ENCODE measurements around the gene CHST6. TPM values are rescaled to one million over a fixed set of nuclear protein-coding genes. Genes with fewer than 3 reads are reported as not detected.
"Not testable (repeated sequence)": the region's sequence is repeated elsewhere in the genome, so short reads cannot be mapped to it uniquely, and the experiment has no call there.

CHST6 gene
- total RNA-seq, 4 donors from 2014 or later = 0.06 to 0.36 (median 0.09) TPM; not detected in 1

DNA sequence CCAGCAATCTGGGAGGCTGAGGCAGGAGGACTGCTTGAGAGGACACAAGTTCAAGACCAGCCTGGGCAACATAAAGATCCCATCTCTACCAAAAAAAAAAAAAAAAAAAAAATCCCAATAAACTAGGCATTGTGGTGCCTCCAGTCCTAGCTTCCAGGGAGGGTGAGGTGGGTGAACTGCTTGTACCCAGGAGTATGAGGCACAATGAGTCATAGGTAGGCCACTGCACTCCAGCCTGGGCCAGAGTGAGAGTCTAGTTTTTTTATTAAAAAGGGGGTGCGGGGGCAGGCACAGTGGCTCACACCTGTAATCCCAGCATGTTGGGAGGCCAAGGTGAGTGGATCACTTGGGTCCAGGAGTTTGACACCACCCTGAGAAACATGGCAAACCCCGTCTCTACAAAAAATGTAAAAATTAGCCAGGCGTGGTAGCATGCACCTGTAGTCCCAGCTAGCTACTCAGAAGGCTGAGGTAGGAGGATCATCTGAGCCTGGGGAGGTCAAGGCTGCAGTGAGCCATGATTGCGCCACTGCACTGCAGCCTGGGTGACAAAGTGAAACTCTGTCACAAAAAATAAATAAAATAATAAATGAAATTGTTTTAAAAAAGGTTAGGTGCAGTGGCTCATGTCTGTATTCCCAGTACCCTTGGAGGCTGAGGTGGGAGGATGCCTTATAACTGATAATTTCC is 7.8 kb upstream of the CHST6 start:
- TF ChIP-seq, protein P1, sequence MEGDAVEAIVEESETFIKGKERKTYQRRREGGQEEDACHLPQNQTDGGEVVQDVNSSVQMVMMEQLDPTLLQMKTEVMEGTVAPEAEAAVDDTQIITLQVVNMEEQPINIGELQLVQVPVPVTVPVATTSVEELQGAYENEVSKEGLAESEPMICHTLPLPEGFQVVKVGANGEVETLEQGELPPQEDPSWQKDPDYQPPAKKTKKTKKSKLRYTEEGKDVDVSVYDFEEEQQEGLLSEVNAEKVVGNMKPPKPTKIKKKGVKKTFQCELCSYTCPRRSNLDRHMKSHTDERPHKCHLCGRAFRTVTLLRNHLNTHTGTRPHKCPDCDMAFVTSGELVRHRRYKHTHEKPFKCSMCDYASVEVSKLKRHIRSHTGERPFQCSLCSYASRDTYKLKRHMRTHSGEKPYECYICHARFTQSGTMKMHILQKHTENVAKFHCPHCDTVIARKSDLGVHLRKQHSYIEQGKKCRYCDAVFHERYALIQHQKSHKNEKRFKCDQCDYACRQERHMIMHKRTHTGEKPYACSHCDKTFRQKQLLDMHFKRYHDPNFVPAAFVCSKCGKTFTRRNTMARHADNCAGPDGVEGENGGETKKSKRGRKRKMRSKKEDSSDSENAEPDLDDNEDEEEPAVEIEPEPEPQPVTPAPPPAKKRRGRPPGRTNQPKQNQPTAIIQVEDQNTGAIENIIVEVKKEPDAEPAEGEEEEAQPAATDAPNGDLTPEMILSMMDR (IDR thresholded peaks at IDR 0.05) = no peak
- DNase-seq (ENCODE audit: low spot score) (no peak), ATAC-seq (ENCODE audit: low FRiP score) (no peak)

DNA sequence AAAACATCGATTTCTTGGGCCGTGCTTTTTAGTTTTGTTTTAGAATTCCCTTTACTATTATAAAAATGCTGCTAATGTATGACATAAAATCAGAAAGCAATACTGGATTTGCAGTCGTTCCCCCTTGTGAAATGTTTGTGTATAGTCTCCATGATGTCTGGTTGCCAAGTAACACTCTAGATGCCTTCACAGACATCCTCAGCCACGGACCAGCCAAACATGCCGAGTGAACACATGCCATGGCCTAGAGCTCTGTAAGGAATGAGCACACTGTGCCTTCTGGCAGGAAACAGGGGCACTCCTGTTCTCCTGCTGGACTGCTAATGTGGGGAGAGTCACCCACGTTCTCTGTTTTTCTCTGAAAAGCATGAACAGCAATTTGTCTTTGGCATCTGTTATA is 6.6 kb upstream of the CHST6 start:
- ATAC-seq (ENCODE audit: low FRiP score); DNase-seq (ENCODE audit: low spot score): not testable (repeated sequence)

DNA sequence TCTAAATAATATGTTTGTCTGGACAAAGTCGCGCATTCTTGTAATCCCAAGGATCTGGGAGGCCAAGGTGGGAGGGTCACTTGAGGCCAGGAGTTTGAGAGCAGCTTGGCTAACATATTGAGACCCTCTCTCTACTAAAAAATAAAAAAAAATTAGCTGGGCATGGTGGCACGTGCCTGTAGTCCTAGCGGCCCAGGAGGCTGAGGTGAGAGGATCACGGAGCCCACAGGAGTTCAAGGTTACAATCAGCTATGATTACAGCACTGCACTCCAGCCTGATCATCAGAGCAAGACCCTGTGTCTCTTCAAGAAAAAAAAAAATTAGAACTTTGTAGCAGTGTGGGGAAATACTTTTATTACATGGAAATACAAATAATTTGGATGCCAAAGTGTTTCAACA is 6.1 kb upstream of the CHST6 start:
- ATAC-seq (ENCODE audit: low FRiP score) (no peak), DNase-seq (ENCODE audit: low spot score) (no peak)
- TF ChIP-seq, protein P1 (IDR thresholded peaks at IDR 0.05) = no peak

DNA sequence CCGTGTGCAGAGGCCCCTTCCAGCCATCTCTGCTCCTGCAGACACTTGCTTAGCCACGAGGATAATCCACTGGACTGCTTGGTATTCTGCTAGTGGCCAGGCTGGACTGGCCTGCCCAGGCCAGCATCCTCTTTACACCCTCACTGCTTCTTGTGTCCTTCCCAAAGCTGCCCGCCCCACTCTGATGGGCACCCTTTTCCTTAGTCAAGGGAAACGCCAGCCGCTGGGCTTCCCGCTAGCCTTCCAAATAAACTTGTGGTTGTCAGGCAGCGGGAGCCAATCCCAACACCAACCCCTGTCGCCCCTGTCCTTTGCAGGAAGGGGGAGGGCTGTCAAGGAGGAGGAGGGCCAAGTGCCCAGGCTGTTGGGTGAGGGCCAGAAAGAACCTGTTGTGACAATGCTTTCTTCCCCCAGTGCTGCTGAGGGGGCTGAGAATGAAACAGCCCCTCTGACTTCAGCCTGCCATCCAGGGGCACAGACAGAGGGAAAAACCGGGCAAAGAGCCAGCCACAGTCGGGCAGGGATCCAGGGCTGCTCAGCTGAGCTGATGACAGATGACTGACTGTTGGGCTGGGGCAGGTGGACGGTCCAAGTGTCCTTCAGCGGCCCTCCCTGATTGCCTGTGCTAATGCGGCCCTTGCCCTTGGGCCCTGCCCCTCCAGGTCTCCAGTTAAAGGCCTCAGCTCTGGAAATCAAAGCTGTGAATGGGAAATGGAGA is 3.5 kb upstream of the CHST6 start:
- not testable (repeated sequence) for ATAC-seq (ENCODE audit: low FRiP score); DNase-seq (ENCODE audit: low spot score)

DNA sequence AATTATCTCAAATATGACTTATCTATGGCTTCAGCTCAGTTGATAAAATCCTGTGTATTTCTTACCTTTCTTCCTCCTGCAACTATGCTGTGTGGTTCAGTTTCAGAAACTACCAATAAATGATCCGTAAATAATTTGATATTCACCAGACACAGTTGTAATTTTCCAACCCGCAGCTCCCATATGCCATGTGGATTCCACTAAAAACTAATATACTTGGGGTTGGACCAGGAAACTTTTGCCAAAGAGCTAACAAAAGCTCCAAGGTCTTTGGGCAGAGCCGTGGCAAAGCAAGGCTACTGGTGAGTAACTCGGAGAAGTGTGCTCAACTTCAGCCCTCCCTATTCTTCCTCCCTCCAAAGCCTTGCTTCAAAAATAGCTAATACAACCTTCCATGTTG is 2.3 kb upstream of the CHST6 start:
- no peak for DNase-seq (ENCODE audit: low spot score)
- ATAC-seq (ENCODE audit: low FRiP score) = no peak
- TF ChIP-seq, protein P1 (IDR thresholded peaks at IDR 0.05) = no peak

DNA sequence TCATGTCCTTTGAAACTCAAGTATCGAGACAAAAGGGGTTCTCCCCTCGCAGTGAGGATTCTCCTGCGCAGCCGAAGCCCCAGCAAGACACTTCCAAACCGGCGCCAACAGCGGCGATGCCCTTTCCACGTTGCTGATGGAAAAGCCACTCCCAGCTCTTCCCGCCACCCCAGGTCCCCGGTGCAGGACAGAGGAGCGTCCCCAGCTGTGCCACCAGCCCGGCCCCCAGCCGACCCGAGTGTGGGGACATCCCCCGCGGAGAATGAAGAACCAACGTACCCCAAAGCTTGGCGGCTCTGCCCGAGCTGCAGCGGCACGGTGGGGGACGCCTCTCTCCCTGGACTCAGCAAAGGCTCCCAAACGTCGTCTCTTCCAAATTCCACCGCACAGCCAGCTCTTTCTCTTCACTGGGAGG is 573 bp downstream of the CHST6 start:
- DNase-seq (ENCODE audit: low spot score) (no peak), ATAC-seq (ENCODE audit: low FRiP score) (no peak)
- TF ChIP-seq, protein P1 (IDR thresholded peaks at IDR 0.05) = no peak

DNA sequence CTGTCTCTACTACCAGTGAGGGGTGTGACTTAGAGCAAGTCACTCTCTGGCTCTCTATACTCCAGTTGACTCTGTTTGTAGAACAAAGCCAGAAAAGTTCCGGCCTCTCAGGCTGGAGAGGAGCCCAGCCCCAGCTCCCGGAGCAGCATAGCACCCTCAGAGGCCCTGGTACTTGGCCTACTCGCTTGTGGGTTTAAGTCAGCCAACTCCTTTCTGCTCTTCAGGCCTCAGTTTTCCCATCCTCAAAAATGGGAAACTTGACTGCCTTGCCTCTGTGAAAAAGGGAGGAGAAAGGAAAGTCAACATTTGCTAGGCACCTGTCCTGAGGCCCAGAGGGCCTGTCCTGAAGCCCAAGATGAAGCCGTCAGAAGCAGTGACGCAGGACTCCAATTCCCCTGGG is 1.1 kb downstream of the CHST6 start:
- DNase-seq (ENCODE audit: low spot score) = no peak
- TF ChIP-seq, protein P1 (IDR thresholded peaks at IDR 0.05) = no peak
- ATAC-seq (ENCODE audit: low FRiP score) = no peak

DNA sequence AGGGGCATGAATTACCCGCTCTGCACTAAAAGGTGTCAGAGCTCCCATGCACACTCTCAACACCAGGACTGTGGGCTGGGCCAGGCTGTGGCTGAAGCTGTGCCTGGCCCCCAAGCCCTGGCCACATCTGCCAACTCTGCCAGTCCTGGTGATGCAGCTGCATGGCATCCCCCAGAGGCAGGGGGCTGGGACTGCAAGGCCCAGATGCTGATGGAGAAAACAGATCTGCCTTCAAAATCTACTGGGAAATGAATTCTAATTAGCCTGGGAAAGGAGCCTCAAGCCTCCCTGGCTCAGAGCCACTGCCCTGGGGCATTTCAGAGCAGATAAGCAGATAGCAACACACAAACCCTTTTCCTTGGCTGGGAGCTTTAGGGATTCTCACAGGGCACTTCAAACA is 3.4 kb downstream of the CHST6 start:
- TF ChIP-seq, protein P1 (IDR thresholded peaks at IDR 0.05) = no peak
- ATAC-seq (ENCODE audit: low FRiP score) = no peak

More for the DNA sequence above, 3.4 kb downstream of the CHST6 start:
- DNase-seq (ENCODE audit: low spot score) = no peak
